K562 (cell line): ENCODE measurements around the gene ZNF598. TPM values are rescaled to one million over a fixed set of nuclear protein-coding genes. Genes with fewer than 3 reads are reported as not detected.
A peak's percentile ranks its signal among the peaks of the same experiment; 100 is the strongest.

ENCODE experiments used
- ATAC-seq: fragments of 200-7000 bp; cut with Tn5 transposase; 3 replicates; pipeline ENCODE4 v1.9.1; 2020; ENCODE audit warnings: moderate library complexity
- BruUV-seq: library from RNA; stranded (reverse); fragments of 400-500 nt; replicated peaks from 2 replicates; lab custom pipeline; 2021; lab: Mats Ljungman, UMichigan
- CTCF ChIA-PET: fragments of 300-600 bp; formaldehyde crosslinking; extraction: SDS; loops from one replicate; lab custom pipeline; 2021; ENCODE audit warnings: low intra/inter-chr PET ratio; lab: Yijun Ruan, JAX
- POLR2A ChIA-PET: fragments of 300-600, 350-650 bp; sonication (Branson Sonifier 250); formaldehyde crosslinking; extraction: SDS; loops from one replicate; lab custom pipeline; 2021; ENCODE audit warnings: antibody characterized with exemption, inconsistent platforms; lab: Yijun Ruan, JAX
- DNase-seq, 4 experiments: peaks; one replicate each; pipeline versions ENCODE4 v3.0.0 to v3.0.0-alpha.2; 2011 to 2018; ENCODE audit warnings: low spot score in 3 of 4, mixed read lengths in 3 of 4; ENCODE audit errors: extremely low read depth in 1 of 4
- FAIRE-seq: peaks from 2 replicates; lab custom pipeline; 2011; peaks lifted over from hg19 to GRCh38; lab: Jason Lieb, UNC
- H2AFZ ChIP-seq: 2 replicates; pipeline ENCODE4 v1.6.0; 2011; ENCODE audit warnings: low read depth, low read length, control low read depth, inconsistent platforms
- H3K27ac ChIP-seq: fragments of 200-600 bp; 3 replicates; pipeline ENCODE4 v1.8.0; 2011; ENCODE audit warnings: low read depth, mild to moderate bottlenecking, control low read depth, inconsistent platforms, low read length, moderate library complexity, mixed read lengths; ENCODE audit errors: extremely low read depth
- H3K27me3 ChIP-seq, 2 experiments: fragments of 300-600 bp in 1 of 2; 2 replicates in 1 of 2; 3 replicates in 1 of 2; pipeline versions ENCODE4 v1.6.0 to v1.8.0; 2011; ENCODE audit warnings: inconsistent platforms in 2 of 2, low read length in 2 of 2, mild to moderate bottlenecking in 1 of 2, mixed read lengths in 1 of 2, moderate library complexity in 1 of 2; ENCODE audit not compliant: control insufficient read depth in 2 of 2, insufficient read depth in 2 of 2
- H3K36me3 ChIP-seq: fragments of 300-600 bp; 3 replicates; pipeline ENCODE4 v1.8.0; 2011; ENCODE audit warnings: mild to moderate bottlenecking, low read length, inconsistent platforms; ENCODE audit not compliant: control insufficient read depth, insufficient read depth
- H3K4me1 ChIP-seq, 2 experiments: fragments of 200-600 bp in 1 of 2; replicated peaks in 1 of 2; 2 replicates in 1 of 2; 3 replicates in 1 of 2; pipeline versions ENCODE4 v1.5.1 to v1.8.0; 2011; ENCODE audit warnings: inconsistent platforms in 2 of 2, low read length in 2 of 2, mild to moderate bottlenecking in 1 of 2, mixed read lengths in 1 of 2, moderate library complexity in 1 of 2; ENCODE audit not compliant: control insufficient read depth in 2 of 2, insufficient read depth in 2 of 2
- H3K4me2 ChIP-seq: 2 replicates; pipeline ENCODE4 v1.6.1; 2011; ENCODE audit warnings: low read length, control low read depth, inconsistent platforms, mixed read lengths; ENCODE audit not compliant: insufficient read depth
- H3K4me3 ChIP-seq: fragments of 200-600 bp; sonication (generic), shearing (Covaris generic); 2 replicates; pipeline ENCODE4 v1.5.1; 2016; ENCODE audit warnings: control low read depth, inconsistent platforms
- H3K79me2 ChIP-seq: fragments of 200-600 bp; 3 replicates; pipeline ENCODE4 v1.8.0; 2011; ENCODE audit warnings: low read length, inconsistent platforms; ENCODE audit not compliant: control insufficient read depth, insufficient read depth
- H3K9ac ChIP-seq, 2 experiments: 2 replicates each; pipeline versions ENCODE4 v1.6.0 to v1.6.1; 2011; ENCODE audit warnings: low read depth in 2 of 2, low read length in 2 of 2, control low read depth in 1 of 2, inconsistent platforms in 1 of 2, mild to moderate bottlenecking in 1 of 2, mixed read lengths in 1 of 2; ENCODE audit not compliant: insufficient read depth in 1 of 2
- H3K9me1 ChIP-seq: one replicate; pipeline ENCODE4 v1.6.0; 2011; ENCODE audit warnings: inconsistent platforms, mild to moderate bottlenecking, low read length, moderate library complexity; ENCODE audit not compliant: control insufficient read depth, insufficient read depth
- H3K9me3 ChIP-seq: replicated peaks from 2 replicates; pipeline ENCODE4 v1.5.1; 2011; ENCODE audit warnings: low read depth, low read length, inconsistent platforms; ENCODE audit not compliant: control insufficient read depth, insufficient read depth
- H4K20me1 ChIP-seq: replicated peaks from 2 replicates; pipeline ENCODE4 v1.6.1; 2011; ENCODE audit warnings: low read length, inconsistent platforms, mixed read lengths; ENCODE audit not compliant: control insufficient read depth, insufficient read depth
- HNRNPL ChIP-seq: fragments of 200-400 bp; formaldehyde crosslinking; IDR thresholded peaks from 2 replicates; pipeline ENCODE4 v1.6.1; 2017; ENCODE audit warnings: low read depth, mild to moderate bottlenecking, low read length
- KHSRP ChIP-seq: fragments of 450-650 bp; IDR thresholded peaks from 2 replicates; pipeline ENCODE4 v1.6.1; 2017
- PCBP1 ChIP-seq: fragments of 200-400 bp; formaldehyde crosslinking; IDR thresholded peaks from 2 replicates; pipeline ENCODE4 v1.6.1; 2018; ENCODE audit warnings: mild to moderate bottlenecking, low read depth, low read length; ENCODE audit not compliant: poor library complexity, severe bottlenecking
- POLR2A ChIP-seq: fragments of 450-650 bp; conservative IDR thresholded peaks from 2 replicates; pipeline ENCODE4 v1.6.1; 2016
- POLR2G ChIP-seq: fragments of 200-400 bp; formaldehyde crosslinking; IDR thresholded peaks from 2 replicates; pipeline ENCODE4 v1.6.1; 2017; ENCODE audit warnings: low read depth, mild to moderate bottlenecking, antibody characterized with exemption, low read length, moderate library complexity
- RBFOX2 ChIP-seq: fragments of 200-400 bp; formaldehyde crosslinking; IDR thresholded peaks from 2 replicates; pipeline ENCODE4 v1.6.1; 2017; ENCODE audit warnings: low read depth, mild to moderate bottlenecking, low read length, moderate library complexity
- ZNF316 ChIP-seq: fragments of 450-650 bp; IDR thresholded peaks from 2 replicates; pipeline ENCODE4 v1.6.1; 2016
- WGBS: fragments of 100-300 bp; shearing (Covaris generic); methylation state at CpG from one replicate; pipeline ENCODE4 v1.1.6; 2016; ENCODE audit warnings: low coverage, mixed read lengths; ENCODE audit not compliant: insufficient coverage; ENCODE audit errors: missing lambda C conversion rate; 5-methylcytosine and 5-hydroxymethylcytosine counted together
- in situ Hi-C: fragments of 300-500 bp; cut with MboI; formaldehyde crosslinking; loops from 4 replicates; pipeline ENCODE4 v1.15.0; 2018; ENCODE audit warnings: inconsistent platforms, mixed read lengths
- intact Hi-C: fragments of 100-400 bp; cut with micrococcal nuclease; formaldehyde crosslinking; loops from 2 replicates; pipeline ENCODE4 v1.14.2; 2022
- polyA plus RNA-seq, 8 experiments: library from polyadenylated mRNA; depleted of rRNA in 4 of 8; stranded (reverse) in 5 of 8; unstranded in 3 of 8; fragments of >200 nt; fragmentation: Nextera tagmentation in 2 of 8; fragmentation: Illumina TruSeq in 1 of 8; extraction: Ambion mirVana in 2 of 8; extraction: Trizol in 1 of 8; gene quantifications; 2 replicates each; pipeline versions ENCODE4 v1.2.1 to v1.2.3, GENCODE V29; 2011 to 2014; ENCODE audit warnings: inconsistent platforms in 1 of 8, missing spikeins in 1 of 8
- total RNA-seq, 7 experiments: library from RNA; depleted of rRNA in 6 of 7; stranded (reverse); fragments of >200 nt in 6 of 7; fragmentation: Illumina TruSeq in 2 of 7; extraction: Trizol in 2 of 7; gene quantifications; 2 replicates each; pipeline versions ENCODE4 v1.2.1 to v1.2.3, GENCODE V29; 2011 to 2021; ENCODE audit warnings: low replicate concordance in 1 of 7

Gene ZNF598
- total and polyA plus RNA-seq, 9 of the 15 experiments (the other 6 are each of a cell fraction or from before 2014, with no cell fraction given), result 0.11 to 115 (median 29.6) TPM

DNA sequence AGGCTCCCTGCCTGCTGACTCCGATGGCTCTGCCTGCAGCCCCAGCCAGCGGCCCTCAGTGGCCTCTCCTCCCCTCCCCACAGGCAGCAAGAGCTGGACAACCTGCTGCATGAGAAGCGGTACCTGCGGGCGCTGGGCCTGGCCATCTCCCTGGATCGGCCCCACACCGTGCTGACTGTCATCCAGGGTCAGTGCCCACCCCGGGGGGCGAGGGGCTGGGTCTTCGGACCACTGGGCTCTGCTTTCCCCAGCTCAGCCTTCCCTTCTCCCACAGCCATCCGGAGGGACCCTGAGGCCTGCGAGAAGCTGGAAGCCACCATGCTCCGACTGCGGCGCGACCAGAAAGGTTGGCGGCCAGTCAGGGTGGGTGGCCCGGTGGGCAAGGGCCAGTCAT is 31.7 kb downstream of the ZNF598 start:
- CTCF ChIA-PET, result no interaction called here
- in situ Hi-C loops, result no loop called here
- BruUV-seq, result TSS peak; percentile 13
- Histone ChIP-seq H3K27ac (no peak overlapping the region), H3K79me2 (peaks cover 16% of the 10 kb centered on the region), H3K9me3 (no peaks in the 10 kb centered on the region), H3K36me3 (peaks cover 62% of the 10 kb centered on the region; the same call in 2 of the 3 replicates), H3K9me1 (no peaks in the 10 kb centered on the region), H3K4me2 (no peak overlapping the region), H3K4me3 (no peak overlapping the region), H3K9ac (no peak overlapping the region), H4K20me1 (no peaks in the 10 kb centered on the region), H3K27me3 (no peaks in the 10 kb centered on the region), H2AFZ (no peak overlapping the region), H3K4me1 (peaks cover under 1 to 84% of the 10 kb centered on the region in 2 experiments; a peak in 3 of 5 replicates)
- TF ChIP-seq KHSRP, result no peak
- TF ChIP-seq ZNF316, result no peak
- peak; percentile 46 for TF ChIP-seq PCBP1
- TF ChIP-seq POLR2A, result no peak
- TF ChIP-seq HNRNPL, result peak; percentile 29; the same call in 1 of the 2 replicates
- TF ChIP-seq POLR2G, result peak; percentile 60
- 0 out of 2 replicates have a peak, but pooled peaks have one; percentile 12 for TF ChIP-seq RBFOX2
- 97% methylated on average over 10 of the region's 18 CpGs for WGBS
- no peak for DNase-seq
- no peak for ATAC-seq
- POLR2A ChIA-PET, result interaction anchor here (0.6 to 2.7 kb wide), 4 partner anchors 11 to 14 kb away, joined by 3 to 30 read pairs (median 4); partner anchors contain the start of gene RPS2
- FAIRE-seq, result no peak
- intact Hi-C loops, result no loop called here
